HepG2 (cell line): Measurements from ENCODE around the gene RPS27A. TPM values are rescaled to one million over a fixed set of nuclear protein-coding genes. Genes with fewer than 3 reads are reported as not detected.

Experiments used
- AKAP8 ChIP-seq: sonication (generic); formaldehyde crosslinking; IDR thresholded peaks from 2 replicates; pipeline ENCODE4 v1.5.1; 2020; ENCODE audit warnings: mild to moderate bottlenecking, missing genetic modification reagents
- CEBPG ChIP-seq: IDR thresholded peaks from 2 replicates; pipeline ENCODE4 v1.6.1; 2016
- FUBP1 ChIP-seq: sonication (generic); formaldehyde crosslinking; IDR thresholded peaks from 2 replicates; pipeline ENCODE4 v1.5.1; 2020; ENCODE audit warnings: missing genetic modification reagents, mild to moderate bottlenecking, borderline replicate concordance
- HNF4A ChIP-seq: sonication (generic); formaldehyde crosslinking; IDR thresholded peaks from 2 replicates; pipeline ENCODE4 v1.4.0; 2020; ENCODE audit warnings: missing genetic modification reagents
- KDM1A ChIP-seq: IDR thresholded peaks from 2 replicates; pipeline ENCODE4 v1.6.1; 2016; ENCODE audit warnings: missing compliant biosample characterization
- KDM5A ChIP-seq: fragments of 200-600 bp; sonication (generic); IDR thresholded peaks from 2 replicates; pipeline ENCODE4 v1.7.0; 2018; ENCODE audit warnings: antibody characterized with exemption, mild to moderate bottlenecking, low read length, borderline replicate concordance
- MED13 ChIP-seq: sonication (generic); formaldehyde crosslinking; IDR thresholded peaks from 2 replicates; pipeline ENCODE4 v1.5.0; 2020; ENCODE audit warnings: missing genetic modification reagents
- MXD1 ChIP-seq: sonication (generic); formaldehyde crosslinking; IDR thresholded peaks from 2 replicates; pipeline ENCODE4 v1.4.0; 2020; ENCODE audit warnings: mild to moderate bottlenecking, missing genetic modification reagents
- NBN ChIP-seq: fragments of 450-650 bp; conservative IDR thresholded peaks from 2 replicates; pipeline ENCODE4 v1.6.1; 2017
- SOX6 ChIP-seq, 2 experiments: fragments of 450-650 bp in 1 of 2; sonication (generic) in 1 of 2; formaldehyde crosslinking in 1 of 2; IDR thresholded peaks; 2 replicates each; pipeline versions ENCODE4 v1.4.0 to v1.6.1; 2017 to 2020; ENCODE audit warnings: antibody characterized with exemption in 1 of 2, mild to moderate bottlenecking in 1 of 2, missing genetic modification reagents in 1 of 2
- TFDP1 ChIP-seq: IDR thresholded peaks from 2 replicates; pipeline ENCODE4 v1.6.1; 2016; ENCODE audit warnings: missing compliant biosample characterization, missing genetic modification reagents, borderline replicate concordance
- WIZ ChIP-seq: sonication (generic); formaldehyde crosslinking; IDR thresholded peaks from 2 replicates; pipeline ENCODE4 v1.5.1; 2020; ENCODE audit warnings: mild to moderate bottlenecking, missing genetic modification reagents
- ZFP1 ChIP-seq: IDR thresholded peaks from 2 replicates; pipeline ENCODE4 v1.6.1; 2016
- ZFY ChIP-seq: sonication (generic); formaldehyde crosslinking; IDR thresholded peaks from 2 replicates; pipeline ENCODE4 v1.4.0; 2020; ENCODE audit warnings: missing genetic modification reagents
- ZNF205 ChIP-seq: IDR thresholded peaks from 2 replicates; pipeline ENCODE4 v1.6.1; 2018; ENCODE audit warnings: missing biosample characterization, missing genetic modification reagents
- ZNF451 ChIP-seq: sonication (generic); formaldehyde crosslinking; IDR thresholded peaks from 2 replicates; pipeline ENCODE4 v1.5.0; 2020; ENCODE audit warnings: mild to moderate bottlenecking, missing genetic modification reagents
- ZNF550 ChIP-seq: sonication (generic); formaldehyde crosslinking; IDR thresholded peaks from 2 replicates; pipeline ENCODE4 v1.4.0; 2020; ENCODE audit warnings: mild to moderate bottlenecking, missing genetic modification reagents, borderline replicate concordance
- ZNF780A ChIP-seq: sonication (generic); formaldehyde crosslinking; IDR thresholded peaks from 2 replicates; pipeline ENCODE4 v1.8.0; 2022; ENCODE audit warnings: mild to moderate bottlenecking, missing genetic modification reagents, moderate library complexity
- ZNF83 ChIP-seq: sonication (generic); formaldehyde crosslinking; IDR thresholded peaks from 2 replicates; pipeline ENCODE4 v1.4.0; 2020; ENCODE audit warnings: missing genetic modification reagents, mild to moderate bottlenecking, borderline replicate concordance
- polyA plus RNA-seq, 8 experiments: library from polyadenylated mRNA; depleted of rRNA in 3 of 8; stranded (reverse) in 7 of 8; unstranded in 1 of 8; fragments of >200 nt; fragmentation: Illumina TruSeq in 4 of 8; extraction: Trizol in 4 of 8; gene quantifications; 2 replicates each; pipeline versions ENCODE4 v1.2.1 to v1.2.3, GENCODE V29; 2011 to 2016; ENCODE audit warnings: low read depth in 4 of 8, missing spikeins in 1 of 8, mixed read lengths in 1 of 8; ENCODE audit not compliant: insufficient read depth in 1 of 8
- total RNA-seq, 5 experiments: library from RNA; depleted of rRNA; stranded (reverse); fragments of >200 nt; fragmentation: Illumina TruSeq; extraction: Trizol; gene quantifications; 2 replicates each; pipeline ENCODE4 v1.2.3, GENCODE V29; 2016; ENCODE audit warnings: low read depth in 1 of 5
- TF ChIP-seq, protein P1 (sequence below), 2 experiments: IDR thresholded peaks; 2 replicates each; pipeline ENCODE4 v1.6.1; 2011 to 2012; ENCODE audit warnings: low read length in 2 of 2, borderline replicate concordance in 1 of 2, low read depth in 1 of 2, mild to moderate bottlenecking in 1 of 2, moderate library complexity in 1 of 2
- TF ChIP-seq, protein P2 (sequence below): sonication (generic); formaldehyde crosslinking; IDR thresholded peaks from 2 replicates; pipeline ENCODE4 v1.9.0; 2021; ENCODE audit warnings: missing genetic modification reagents, mild to moderate bottlenecking, borderline replicate concordance

The RPS27A gene
- total and polyA plus RNA-seq, 2 of the 13 experiments (the other 11 are each of a cell fraction or from before 2014, with no cell fraction given), result 2,779 to 3,269 TPM

DNA sequence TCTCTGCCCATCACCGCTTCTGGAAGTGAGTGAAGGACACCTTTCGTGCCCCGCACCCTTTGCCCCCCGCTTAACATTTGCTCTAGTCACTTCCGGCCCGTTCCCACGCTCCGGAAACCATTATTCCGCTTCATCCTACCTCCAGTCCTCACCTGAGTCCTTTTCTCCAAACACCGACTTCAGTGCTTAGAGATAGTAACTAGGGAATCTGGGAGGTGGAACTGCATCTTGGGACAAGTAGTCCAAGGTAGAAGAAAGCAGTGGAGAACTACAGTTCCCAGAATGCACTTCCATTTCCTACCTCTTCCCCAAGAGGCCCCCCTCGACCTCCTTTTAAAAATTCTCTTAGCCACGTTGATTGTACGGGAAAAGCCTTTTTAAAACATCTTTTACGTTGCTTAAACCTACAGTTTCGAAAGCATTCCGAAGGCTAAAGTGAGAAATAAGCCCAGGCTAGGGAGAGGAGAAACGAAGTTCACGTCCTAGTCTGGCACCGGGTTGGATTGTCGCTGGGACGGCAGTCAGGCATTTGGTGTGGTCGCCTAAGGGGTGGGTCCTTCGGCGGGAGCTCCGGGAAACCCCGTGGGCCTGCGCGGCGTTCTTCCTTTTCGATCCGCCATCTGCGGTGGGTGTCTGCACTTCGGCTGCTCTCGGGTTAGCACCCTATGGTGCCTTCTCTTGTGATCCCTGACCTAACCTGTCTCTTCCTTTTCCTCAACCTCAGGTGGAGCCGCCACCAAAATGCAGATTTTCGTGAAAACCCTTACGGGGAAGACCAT lies at the start of gene RPS27A, which contains the start of gene CLHC1 (continued):
- no peak; the same call in 1 of the 2 replicates for TF ChIP-seq WIZ
- TF ChIP-seq NBN, result no peak
- peak; percentile 87; the same call in 1 of the 2 replicates for TF ChIP-seq MED13 (CRISPR knock-in tag)
- TF ChIP-seq ZNF550 (CRISPR knock-in tag), result no peak
- TF ChIP-seq KDM1A (CRISPR knock-in tag), result no peak
- peak; percentile 98 for TF ChIP-seq KDM5A
- TF ChIP-seq ZFP1 (CRISPR knock-in tag), result peak; percentile 17; the same call in 1 of the 2 replicates
- TF ChIP-seq, protein P1, sequence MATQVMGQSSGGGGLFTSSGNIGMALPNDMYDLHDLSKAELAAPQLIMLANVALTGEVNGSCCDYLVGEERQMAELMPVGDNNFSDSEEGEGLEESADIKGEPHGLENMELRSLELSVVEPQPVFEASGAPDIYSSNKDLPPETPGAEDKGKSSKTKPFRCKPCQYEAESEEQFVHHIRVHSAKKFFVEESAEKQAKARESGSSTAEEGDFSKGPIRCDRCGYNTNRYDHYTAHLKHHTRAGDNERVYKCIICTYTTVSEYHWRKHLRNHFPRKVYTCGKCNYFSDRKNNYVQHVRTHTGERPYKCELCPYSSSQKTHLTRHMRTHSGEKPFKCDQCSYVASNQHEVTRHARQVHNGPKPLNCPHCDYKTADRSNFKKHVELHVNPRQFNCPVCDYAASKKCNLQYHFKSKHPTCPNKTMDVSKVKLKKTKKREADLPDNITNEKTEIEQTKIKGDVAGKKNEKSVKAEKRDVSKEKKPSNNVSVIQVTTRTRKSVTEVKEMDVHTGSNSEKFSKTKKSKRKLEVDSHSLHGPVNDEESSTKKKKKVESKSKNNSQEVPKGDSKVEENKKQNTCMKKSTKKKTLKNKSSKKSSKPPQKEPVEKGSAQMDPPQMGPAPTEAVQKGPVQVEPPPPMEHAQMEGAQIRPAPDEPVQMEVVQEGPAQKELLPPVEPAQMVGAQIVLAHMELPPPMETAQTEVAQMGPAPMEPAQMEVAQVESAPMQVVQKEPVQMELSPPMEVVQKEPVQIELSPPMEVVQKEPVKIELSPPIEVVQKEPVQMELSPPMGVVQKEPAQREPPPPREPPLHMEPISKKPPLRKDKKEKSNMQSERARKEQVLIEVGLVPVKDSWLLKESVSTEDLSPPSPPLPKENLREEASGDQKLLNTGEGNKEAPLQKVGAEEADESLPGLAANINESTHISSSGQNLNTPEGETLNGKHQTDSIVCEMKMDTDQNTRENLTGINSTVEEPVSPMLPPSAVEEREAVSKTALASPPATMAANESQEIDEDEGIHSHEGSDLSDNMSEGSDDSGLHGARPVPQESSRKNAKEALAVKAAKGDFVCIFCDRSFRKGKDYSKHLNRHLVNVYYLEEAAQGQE (IDR thresholded peaks at IDR 0.05; ENCODE audit: borderline replicate concordance in 1 of 2, low read depth in 1 of 2, low read length in 2 of 2), result peak in 1 of 2 experiments; percentile 82; a peak in 2 of 4 replicates
- TF ChIP-seq FUBP1 (CRISPR knock-in tag), result no peak
- no peak for TF ChIP-seq ZNF83 (CRISPR knock-in tag)
- TF ChIP-seq HNF4A (CRISPR knock-in tag), result peak; percentile 39
- no peak; the same call in 1 of the 2 replicates for TF ChIP-seq AKAP8
- TF ChIP-seq CEBPG, result no peak
- peak; percentile 61; the same call in 1 of the 2 replicates for TF ChIP-seq MXD1 (CRISPR knock-in tag)
- TF ChIP-seq ZNF451 (CRISPR knock-in tag), result no peak
- TF ChIP-seq TFDP1 (CRISPR knock-in tag), result no peak
- peak; percentile 90 for TF ChIP-seq ZFY (CRISPR knock-in tag)
- TF ChIP-seq, protein P2, sequence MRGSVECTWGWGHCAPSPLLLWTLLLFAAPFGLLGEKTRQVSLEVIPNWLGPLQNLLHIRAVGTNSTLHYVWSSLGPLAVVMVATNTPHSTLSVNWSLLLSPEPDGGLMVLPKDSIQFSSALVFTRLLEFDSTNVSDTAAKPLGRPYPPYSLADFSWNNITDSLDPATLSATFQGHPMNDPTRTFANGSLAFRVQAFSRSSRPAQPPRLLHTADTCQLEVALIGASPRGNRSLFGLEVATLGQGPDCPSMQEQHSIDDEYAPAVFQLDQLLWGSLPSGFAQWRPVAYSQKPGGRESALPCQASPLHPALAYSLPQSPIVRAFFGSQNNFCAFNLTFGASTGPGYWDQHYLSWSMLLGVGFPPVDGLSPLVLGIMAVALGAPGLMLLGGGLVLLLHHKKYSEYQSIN (CRISPR knock-in tag), result no peak; the same call in 1 of the 2 replicates
- TF ChIP-seq ZNF780A (CRISPR knock-in tag), result no peak
- TF ChIP-seq SOX6 (IDR thresholded peaks at IDR 0.05), result no peak
- TF ChIP-seq SOX6 (CRISPR knock-in tag; IDR thresholded peaks at IDR 0.05), result peak; percentile 81
- no peak; the same call in none of the 2 replicates for TF ChIP-seq ZNF205 (CRISPR knock-in tag)
